ENCODE results near the gene KANSL1. TPM values are rescaled to one million over a fixed set of nuclear protein-coding genes. Genes with fewer than 3 reads are reported as not detected.

KANSL1 gene
- total RNA-seq, 4 donors from 2014 or later, result 57.7 to 91.2 (median 75.1) TPM

GRCh38 chr17:46208997-46209396 is 15.8 kb upstream of the KANSL1 start:
- Histone ChIP-seq H3K9me3 (peaks cover 0 to 10% (median 0%) of the 10 kb centered on the region in 3 donors), H3K36me3 (peaks cover 0 to 8% of the 10 kb centered on the region in 2 donors), H3K27me3 (no peaks in the 10 kb centered on the region), H3K4me1 (peaks cover 0 to 31% (median 5%) of the 10 kb centered on the region in 3 donors), H3K27ac (no peak overlapping the region), H3K4me3 (no peak overlapping the region)
- WGBS, 2 donors (ENCODE audit: low coverage in 1 of 2), result 92 to 100% methylated on average over 4 to 8 of the region's 8 CpGs
- TF ChIP-seq POLR2AphosphoS5 (IDR thresholded peaks at IDR 0.05), result no peak
- no peak for TF ChIP-seq EP300 (IDR thresholded peaks at IDR 0.05)
- TF ChIP-seq CTCF (IDR thresholded peaks at IDR 0.05), result no peak
- no peak for TF ChIP-seq POLR2A (IDR thresholded peaks at IDR 0.05)
- ATAC-seq, result no peak

- peaks cover 0 to 8% of the 10 kb centered on the region in 2 donors for H3K36me3 ChIP-seq
- TF ChIP-seq CTCF (IDR thresholded peaks at IDR 0.05) (no peak), POLR2A (IDR thresholded peaks at IDR 0.05) (no peak), POLR2AphosphoS5 (IDR thresholded peaks at IDR 0.05) (no peak)
- H3K9me3 ChIP-seq, result peaks cover 0 to 10% (median 0%) of the 10 kb centered on the region in 3 donors
- no peak for ATAC-seq
- peaks cover 0 to 24% (median 3%) of the 10 kb centered on the region in 3 donors for H3K4me1 ChIP-seq
- no peak overlapping the region for H3K27ac ChIP-seq
- no peak overlapping the region for H3K4me3 ChIP-seq
- no peaks in the 10 kb centered on the region for H3K27me3 ChIP-seq
Observed at GRCh38 chr17:46205975-46206374, 12.7 kb upstream of the KANSL1 start.

GRCh38 chr17:46202424-46202823 is 9.2 kb upstream of the KANSL1 start:
- Histone ChIP-seq H3K9me3 (peaks cover 0 to 10% (median 0%) of the 10 kb centered on the region in 3 donors), H3K4me1 (peaks cover 0 to 39% (median 0%) of the 10 kb centered on the region in 3 donors), H3K27me3 (no peaks in the 10 kb centered on the region), H3K27ac (no peak overlapping the region), H3K4me3 (no peak overlapping the region), H3K36me3 (no peaks in the 10 kb centered on the region)
- WGBS, 2 donors (ENCODE audit: low coverage in 1 of 2), result 51 to 82% methylated on average over 2 of the region's 2 CpGs
- no peak for ATAC-seq
- TF ChIP-seq POLR2A (IDR thresholded peaks at IDR 0.05), result no peak
- no peak for TF ChIP-seq POLR2AphosphoS5 (IDR thresholded peaks at IDR 0.05)
- TF ChIP-seq EP300 (IDR thresholded peaks at IDR 0.05), result no peak
- no peak for TF ChIP-seq CTCF (IDR thresholded peaks at IDR 0.05)

GRCh38 chr17:46201491-46201890 is 8.3 kb upstream of the KANSL1 start:
- H3K4me3 ChIP-seq, result no peak overlapping the region
- peaks cover 0 to 44% (median 0%) of the 10 kb centered on the region in 3 donors for H3K4me1 ChIP-seq
- peaks cover 0 to 10% (median 0%) of the 10 kb centered on the region in 3 donors for H3K9me3 ChIP-seq
- H3K36me3 ChIP-seq, result no peaks in the 10 kb centered on the region
- ATAC-seq, result no peak
- WGBS, 2 donors (ENCODE audit: low coverage in 1 of 2), result 81 to 84% methylated on average over 2 to 3 of the region's 3 CpGs
- no peak for TF ChIP-seq POLR2AphosphoS5 (IDR thresholded peaks at IDR 0.05)
- TF ChIP-seq EP300 (IDR thresholded peaks at IDR 0.05), result no peak
- TF ChIP-seq CTCF (IDR thresholded peaks at IDR 0.05), result no peak
- no peak for TF ChIP-seq POLR2A (IDR thresholded peaks at IDR 0.05)
- no peaks in the 10 kb centered on the region for H3K27me3 ChIP-seq
- H3K27ac ChIP-seq, result no peak overlapping the region

- TF ChIP-seq POLR2A (IDR thresholded peaks at IDR 0.05), result no peak
- no peak for TF ChIP-seq CTCF (IDR thresholded peaks at IDR 0.05)
- no peak for TF ChIP-seq EP300 (IDR thresholded peaks at IDR 0.05)
- no peak for TF ChIP-seq POLR2AphosphoS5 (IDR thresholded peaks at IDR 0.05)
- 88 to 97% methylated on average over 1 to 7 of the region's 7 CpGs for WGBS, 2 donors (ENCODE audit: low coverage in 1 of 2)
- H3K9me3 ChIP-seq, result no peaks in the 10 kb centered on the region
- no peaks in the 10 kb centered on the region for H3K27me3 ChIP-seq
- H3K4me1 ChIP-seq, result peaks cover 0 to 57% (median 0%) of the 10 kb centered on the region in 3 donors
- no peak for ATAC-seq
- H3K4me3 ChIP-seq, result no peak overlapping the region
- no peak overlapping the region for H3K27ac ChIP-seq
- no peaks in the 10 kb centered on the region for H3K36me3 ChIP-seq
Observed at GRCh38 chr17:46200197-46200596, 7.0 kb upstream of the KANSL1 start.

Data from gastroesophageal sphincter (tissue), 4 donors.